Mucosa of rectum (tissue), 2 donors: ENCODE data around the gene TTC9.

ENCODE experiments used
- H3K27ac ChIP-seq, 2 donors: one replicate each; pipeline ENCODE4 v1.7.0; 2013; ENCODE audit warnings: inconsistent platforms in 2 of 2, low read depth in 2 of 2, low read length in 2 of 2
- H3K27me3 ChIP-seq, 2 donors: one replicate each; pipeline ENCODE4 v1.7.0; 2013; ENCODE audit warnings: low read length in 2 of 2; ENCODE audit not compliant: control insufficient read depth in 2 of 2, insufficient read depth in 2 of 2
- H3K36me3 ChIP-seq, 2 donors: one replicate each; pipeline ENCODE4 v1.7.0; 2013; ENCODE audit warnings: low read length in 2 of 2; ENCODE audit not compliant: control insufficient read depth in 2 of 2, insufficient read depth in 2 of 2
- H3K4me1 ChIP-seq, 2 donors: one replicate each; pipeline ENCODE4 v1.7.0; 2013; ENCODE audit warnings: low read length in 2 of 2, mild to moderate bottlenecking in 1 of 2; ENCODE audit not compliant: control insufficient read depth in 2 of 2, insufficient read depth in 2 of 2
- H3K4me3 ChIP-seq, 2 donors: one replicate each; pipeline ENCODE4 v1.7.0; 2013; ENCODE audit warnings: low read length in 2 of 2
- H3K9ac ChIP-seq, 2 donors: one replicate each; pipeline ENCODE4 v1.7.0; 2013; ENCODE audit warnings: low read length in 2 of 2, low read depth in 1 of 2, mild to moderate bottlenecking in 1 of 2
- H3K9me3 ChIP-seq, 2 donors: one replicate each; pipeline ENCODE4 v1.7.0; 2013; ENCODE audit warnings: low read length in 2 of 2; ENCODE audit not compliant: control insufficient read depth in 2 of 2
- donor health status: healthy.
- donor health status: Normal muscosa, but diverticular disease.

TTC9 gene

GRCh38 chr14:70655110-70655826 lies 13.6 kb downstream of the TTC9 start:
- Histone ChIP-seq H3K27ac (peak overlapping the region in 1 of 2 donors; percentile 56), H3K36me3 (no peaks in the 10 kb centered on the region), H3K4me1 (peaks cover 0 to 4% of the 10 kb centered on the region in 2 donors)

GRCh38 chr14:70658899-70659298 lies 17.2 kb downstream of the TTC9 start:
- Histone ChIP-seq H3K9me3 (no peaks in the 10 kb centered on the region), H3K4me1 (peaks cover 0 to 3% of the 10 kb centered on the region in 2 donors), H3K36me3 (no peaks in the 10 kb centered on the region), H3K27ac (no peak overlapping the region), H3K9ac (no peak overlapping the region), H3K27me3 (no peaks in the 10 kb centered on the region), H3K4me3 (no peak overlapping the region)

More at GRCh38 chr14:70655110-70655826, 13.6 kb downstream of the TTC9 start:
- no peaks in the 10 kb centered on the region for H3K27me3 ChIP-seq
- no peak overlapping the region for H3K9ac ChIP-seq
- H3K9me3 ChIP-seq, result no peaks in the 10 kb centered on the region
- peak overlapping the region in 1 of 2 donors; percentile 48 for H3K4me3 ChIP-seq

- H3K4me1 ChIP-seq, result peaks cover 4 to 10% of the 10 kb centered on the region in 2 donors
- no peak overlapping the region for H3K9ac ChIP-seq
- H3K4me3 ChIP-seq, result no peak overlapping the region
- peak overlapping the region in 1 of 2 donors; percentile 6 for H3K27ac ChIP-seq
- no peaks in the 10 kb centered on the region for H3K27me3 ChIP-seq
- H3K36me3 ChIP-seq, result no peaks in the 10 kb centered on the region
- H3K9me3 ChIP-seq, result no peaks in the 10 kb centered on the region
Observed at GRCh38 chr14:70660967-70661893, 19.5 kb downstream of the TTC9 start.

DNA sequence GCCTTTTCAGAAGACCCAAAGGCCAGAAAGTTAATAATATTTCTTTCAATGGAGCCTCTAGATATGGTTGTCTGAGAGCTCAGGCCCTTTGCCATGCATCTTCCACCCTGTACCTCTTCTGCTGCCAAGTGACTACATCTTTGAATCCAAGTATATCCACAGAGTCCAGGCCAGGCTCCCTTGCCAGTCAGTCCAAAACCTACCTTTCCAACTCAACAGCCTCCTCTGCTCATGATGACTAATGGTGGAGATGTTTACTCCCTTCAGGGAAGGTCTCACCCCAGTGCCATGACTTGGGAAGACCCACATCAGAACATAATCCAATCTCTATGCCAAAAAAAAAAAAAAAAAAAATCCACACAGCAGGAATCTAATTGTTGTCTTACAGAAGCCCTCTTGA lies 20.4 kb downstream of the TTC9 start:
- peaks cover 4 to 10% of the 10 kb centered on the region in 2 donors for H3K4me1 ChIP-seq

GRCh38 chr14:70662816-70663215 lies 21.1 kb downstream of the TTC9 start:
- Histone ChIP-seq H3K4me3 (no peak overlapping the region), H3K27ac (no peak overlapping the region), H3K36me3 (no peaks in the 10 kb centered on the region), H3K9ac (no peak overlapping the region), H3K4me1 (peaks cover 4 to 10% of the 10 kb centered on the region in 2 donors), H3K27me3 (no peaks in the 10 kb centered on the region), H3K9me3 (no peaks in the 10 kb centered on the region)

More for the DNA sequence above, 20.4 kb downstream of the TTC9 start:
- H3K9me3 ChIP-seq, result no peaks in the 10 kb centered on the region
- no peak overlapping the region for H3K27ac ChIP-seq
- no peaks in the 10 kb centered on the region for H3K36me3 ChIP-seq
- no peak overlapping the region for H3K4me3 ChIP-seq
- no peak overlapping the region for H3K9ac ChIP-seq
- H3K27me3 ChIP-seq, result no peaks in the 10 kb centered on the region

- no peaks in the 10 kb centered on the region for H3K9me3 ChIP-seq
- H3K36me3 ChIP-seq, result no peaks in the 10 kb centered on the region
- H3K27me3 ChIP-seq, result no peaks in the 10 kb centered on the region
- H3K27ac ChIP-seq, result no peak overlapping the region
- no peak overlapping the region for H3K9ac ChIP-seq
- H3K4me1 ChIP-seq, result peaks cover 4 to 10% of the 10 kb centered on the region in 2 donors
- no peak overlapping the region for H3K4me3 ChIP-seq
Observed at GRCh38 chr14:70663707-70664179, 22.0 kb downstream of the TTC9 start.

GRCh38 chr14:70664698-70665447 lies 23.2 kb downstream of the TTC9 start:
- Histone ChIP-seq H3K27me3 (no peaks in the 10 kb centered on the region), H3K4me1 (peaks cover 4 to 10% of the 10 kb centered on the region in 2 donors), H3K9ac (peak overlapping the region; percentile 38 to 41), H3K9me3 (no peaks in the 10 kb centered on the region), H3K4me3 (peak overlapping the region in 1 of 2 donors; percentile 42), H3K27ac (peak overlapping the region; percentile 24 to 25), H3K36me3 (no peaks in the 10 kb centered on the region)

- Histone ChIP-seq H3K27ac (peak overlapping the region; percentile 24 to 25), H3K9ac (peak overlapping the region; percentile 38 to 41)
Observed at GRCh38 chr14:70665448-70666360, 24.0 kb downstream of the TTC9 start.

DNA sequence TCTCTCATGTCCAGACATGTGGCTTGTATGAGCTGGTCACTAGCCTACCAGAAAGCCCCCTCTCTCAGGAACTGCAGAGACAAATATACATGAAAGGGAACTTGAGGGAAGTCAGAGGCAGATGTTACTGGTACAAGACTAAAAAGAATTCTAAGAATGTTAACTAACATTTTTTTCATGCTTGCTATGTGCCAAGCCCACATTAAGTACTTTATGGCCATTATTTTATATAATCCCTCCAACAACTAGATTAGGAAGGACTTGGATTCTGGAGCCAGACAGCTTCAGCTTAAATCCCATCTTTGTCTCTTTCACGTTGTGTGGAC lies 24.6 kb downstream of the TTC9 start:
- Histone ChIP-seq H3K9ac (no peak overlapping the region), H3K27ac (peak overlapping the region in 1 of 2 donors; percentile 25), H3K4me3 (no peak overlapping the region), H3K4me1 (peaks cover 4 to 10% of the 10 kb centered on the region in 2 donors), H3K36me3 (no peaks in the 10 kb centered on the region), H3K27me3 (no peaks in the 10 kb centered on the region), H3K9me3 (no peaks in the 10 kb centered on the region)

More at GRCh38 chr14:70665448-70666360, 24.0 kb downstream of the TTC9 start:
- peaks cover 4 to 10% of the 10 kb centered on the region in 2 donors for H3K4me1 ChIP-seq
- no peaks in the 10 kb centered on the region for H3K36me3 ChIP-seq
- H3K9me3 ChIP-seq, result no peaks in the 10 kb centered on the region
- no peaks in the 10 kb centered on the region for H3K27me3 ChIP-seq
- H3K4me3 ChIP-seq, result peak overlapping the region in 1 of 2 donors; percentile 42
